Measurements from ENCODE around the gene SH3RF3. TPM values are rescaled to one million over a fixed set of nuclear protein-coding genes. Genes with fewer than 3 reads are reported as not detected.

SH3RF3 gene
- polyA plus RNA-seq, 1 of the 3 experiments (the other 2 are of a cell fraction), result 1.9 TPM

- TF ChIP-seq, protein P1, sequence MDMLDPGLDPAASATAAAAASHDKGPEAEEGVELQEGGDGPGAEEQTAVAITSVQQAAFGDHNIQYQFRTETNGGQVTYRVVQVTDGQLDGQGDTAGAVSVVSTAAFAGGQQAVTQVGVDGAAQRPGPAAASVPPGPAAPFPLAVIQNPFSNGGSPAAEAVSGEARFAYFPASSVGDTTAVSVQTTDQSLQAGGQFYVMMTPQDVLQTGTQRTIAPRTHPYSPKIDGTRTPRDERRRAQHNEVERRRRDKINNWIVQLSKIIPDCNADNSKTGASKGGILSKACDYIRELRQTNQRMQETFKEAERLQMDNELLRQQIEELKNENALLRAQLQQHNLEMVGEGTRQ (IDR thresholded peaks at IDR 0.05; ENCODE audit: borderline replicate concordance, low read depth, low read length), result no peak
- TF ChIP-seq RXRA (IDR thresholded peaks at IDR 0.05; ENCODE audit: borderline replicate concordance, low read depth), result no peak
- TF ChIP-seq JUND (IDR thresholded peaks at IDR 0.05), result no peak
- peaks cover 2% of the 10 kb centered on the region for H3F3A ChIP-seq (replicated peaks; ENCODE audit: insufficient read depth)
- H4K20me1 ChIP-seq (ENCODE audit: insufficient read depth), result no peaks in the 10 kb centered on the region
- H3K4me1 ChIP-seq (ENCODE audit: control insufficient read depth in 1 of 2, insufficient read depth in 2 of 2, low read depth in 1 of 2, low read length in 1 of 2), result peaks cover 0 to 2% of the 10 kb centered on the region in 2 experiments; a peak in 1 of 4 replicates
- no peak overlapping the region for H2AFZ ChIP-seq (ENCODE audit: low read depth)
- DNase-seq, result no peak
- H3K79me2 ChIP-seq (ENCODE audit: insufficient read depth), result no peaks in the 10 kb centered on the region
- 56% methylated on average over 4 of the region's 8 CpGs for WGBS (ENCODE audit: low lambda C conversion rate)
- H3K9me3 ChIP-seq, result no peaks in the 10 kb centered on the region
- H3K4me2 ChIP-seq, result no peak overlapping the region
- no peak overlapping the region for H3K4me3 ChIP-seq (ENCODE audit: low read depth in 2 of 2, low read length in 1 of 2)
- H3K36me3 ChIP-seq (replicated peaks in 1 of 2; ENCODE audit: control insufficient read depth in 1 of 2, insufficient read depth in 2 of 2, low read length in 1 of 2), result no peaks in the 10 kb centered on the region
- no peak overlapping the region for H3K27ac ChIP-seq (ENCODE audit: low read depth in 2 of 2, low read length in 1 of 2)
- ChIA-PET POLR2A (interaction anchor here (0.6 kb wide), 1 partner anchor 143 kb away, joined by 3 read pairs; no protein-coding TSS in a partner anchor), CTCF (interaction anchor here (1.1 to 6.1 kb wide), 7 partner anchors 12 to 580 kb away, joined by 3 to 160 read pairs (median 5); partner anchors contain the start of gene SH3RF3)
- no peaks in the 10 kb centered on the region for H3K27me3 ChIP-seq (ENCODE audit: insufficient read depth)
- H3K9me2 ChIP-seq, result no peaks in the 10 kb centered on the region
- no peak overlapping the region for H3K9ac ChIP-seq
These were observed 379.6 kb downstream of the SH3RF3 start for GRCh38 chr2:109508556-109508955.

- ChIA-PET POLR2A (interaction anchor here (0.8 to 1.0 kb wide), 2 partner anchors 103 to 383 kb away, joined by 3 read pairs; partner anchors contain the start of gene SEPTIN10), CTCF (interaction anchor here (0.6 to 6.1 kb wide), 76 partner anchors 8 to 517 kb away, joined by 3 to 160 read pairs (median 4); partner anchors contain the start of gene SH3RF3)
- WGBS (ENCODE audit: low lambda C conversion rate), result 36% methylated on average over 10 of the region's 19 CpGs
- peak; percentile 87 for DNase-seq
- H3K4me1 ChIP-seq (ENCODE audit: control insufficient read depth in 1 of 2, insufficient read depth in 2 of 2, low read depth in 1 of 2, low read length in 1 of 2), result peaks cover 4 to 19% of the 10 kb centered on the region in 2 experiments; a peak in 2 of 4 replicates
- H3K9me3 ChIP-seq, result no peaks in the 10 kb centered on the region
- no peak overlapping the region for H3K27ac ChIP-seq (ENCODE audit: low read depth in 2 of 2, low read length in 1 of 2)
- H3K9me2 ChIP-seq, result no peaks in the 10 kb centered on the region
- no peak overlapping the region; a peak in 1 of 4 replicates for H3K4me3 ChIP-seq (ENCODE audit: low read depth in 2 of 2, low read length in 1 of 2)
- TF ChIP-seq RFX5 (IDR thresholded peaks at IDR 0.05; ENCODE audit: low read length), result no peak
- TF ChIP-seq SMC3 (IDR thresholded peaks at IDR 0.05; ENCODE audit: low read depth, low read length), result peak; percentile 99
- TF ChIP-seq, protein P2, sequence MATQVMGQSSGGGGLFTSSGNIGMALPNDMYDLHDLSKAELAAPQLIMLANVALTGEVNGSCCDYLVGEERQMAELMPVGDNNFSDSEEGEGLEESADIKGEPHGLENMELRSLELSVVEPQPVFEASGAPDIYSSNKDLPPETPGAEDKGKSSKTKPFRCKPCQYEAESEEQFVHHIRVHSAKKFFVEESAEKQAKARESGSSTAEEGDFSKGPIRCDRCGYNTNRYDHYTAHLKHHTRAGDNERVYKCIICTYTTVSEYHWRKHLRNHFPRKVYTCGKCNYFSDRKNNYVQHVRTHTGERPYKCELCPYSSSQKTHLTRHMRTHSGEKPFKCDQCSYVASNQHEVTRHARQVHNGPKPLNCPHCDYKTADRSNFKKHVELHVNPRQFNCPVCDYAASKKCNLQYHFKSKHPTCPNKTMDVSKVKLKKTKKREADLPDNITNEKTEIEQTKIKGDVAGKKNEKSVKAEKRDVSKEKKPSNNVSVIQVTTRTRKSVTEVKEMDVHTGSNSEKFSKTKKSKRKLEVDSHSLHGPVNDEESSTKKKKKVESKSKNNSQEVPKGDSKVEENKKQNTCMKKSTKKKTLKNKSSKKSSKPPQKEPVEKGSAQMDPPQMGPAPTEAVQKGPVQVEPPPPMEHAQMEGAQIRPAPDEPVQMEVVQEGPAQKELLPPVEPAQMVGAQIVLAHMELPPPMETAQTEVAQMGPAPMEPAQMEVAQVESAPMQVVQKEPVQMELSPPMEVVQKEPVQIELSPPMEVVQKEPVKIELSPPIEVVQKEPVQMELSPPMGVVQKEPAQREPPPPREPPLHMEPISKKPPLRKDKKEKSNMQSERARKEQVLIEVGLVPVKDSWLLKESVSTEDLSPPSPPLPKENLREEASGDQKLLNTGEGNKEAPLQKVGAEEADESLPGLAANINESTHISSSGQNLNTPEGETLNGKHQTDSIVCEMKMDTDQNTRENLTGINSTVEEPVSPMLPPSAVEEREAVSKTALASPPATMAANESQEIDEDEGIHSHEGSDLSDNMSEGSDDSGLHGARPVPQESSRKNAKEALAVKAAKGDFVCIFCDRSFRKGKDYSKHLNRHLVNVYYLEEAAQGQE (IDR thresholded peaks at IDR 0.05; ENCODE audit: low read depth, low read length), result no peak
- TF ChIP-seq CTCF (IDR thresholded peaks at IDR 0.05), result peak; percentile 86
- peak; percentile 97 for TF ChIP-seq RAD21 (IDR thresholded peaks at IDR 0.05; ENCODE audit: low read length)
- no peak for TF ChIP-seq CHD2 (IDR thresholded peaks at IDR 0.05; ENCODE audit: low read length, partially characterized antibody)
- no peaks in the 10 kb centered on the region for H4K20me1 ChIP-seq (ENCODE audit: insufficient read depth)
- no peaks in the 10 kb centered on the region for H3K27me3 ChIP-seq (ENCODE audit: insufficient read depth)
- no peaks in the 10 kb centered on the region for H3K36me3 ChIP-seq (replicated peaks in 1 of 2; ENCODE audit: control insufficient read depth in 1 of 2, insufficient read depth in 2 of 2, low read length in 1 of 2)
- no peak overlapping the region for H3K9ac ChIP-seq
- H3K4me2 ChIP-seq, result no peak overlapping the region
- peaks cover 5% of the 10 kb centered on the region for H3F3A ChIP-seq (replicated peaks; ENCODE audit: insufficient read depth)
- no peaks in the 10 kb centered on the region for H3K79me2 ChIP-seq (ENCODE audit: insufficient read depth)
- no peak overlapping the region for H2AFZ ChIP-seq (ENCODE audit: low read depth)
These were observed 381.4 kb downstream of the SH3RF3 start for GRCh38 chr2:109510136-109511028.

All from SK-N-SH (cell line).